Ishikawa (cell line): ENCODE measurements around the gene FAM131A.
A peak's percentile ranks its signal among the peaks of the same experiment; 100 is the strongest.

Experiments
- EGR1 ChIP-seq: IDR thresholded peaks from 2 replicates; pipeline ENCODE4 v1.6.1; 2012
- EP300 ChIP-seq: IDR thresholded peaks from 2 replicates; pipeline ENCODE4 v1.6.1; 2012; ENCODE audit warnings: borderline replicate concordance
- TEAD4 ChIP-seq: IDR thresholded peaks from 2 replicates; pipeline ENCODE4 v1.6.1; 2012
- TF ChIP-seq, protein P1 (sequence below): IDR thresholded peaks from 2 replicates; pipeline ENCODE4 v1.6.1; 2012

DNA sequence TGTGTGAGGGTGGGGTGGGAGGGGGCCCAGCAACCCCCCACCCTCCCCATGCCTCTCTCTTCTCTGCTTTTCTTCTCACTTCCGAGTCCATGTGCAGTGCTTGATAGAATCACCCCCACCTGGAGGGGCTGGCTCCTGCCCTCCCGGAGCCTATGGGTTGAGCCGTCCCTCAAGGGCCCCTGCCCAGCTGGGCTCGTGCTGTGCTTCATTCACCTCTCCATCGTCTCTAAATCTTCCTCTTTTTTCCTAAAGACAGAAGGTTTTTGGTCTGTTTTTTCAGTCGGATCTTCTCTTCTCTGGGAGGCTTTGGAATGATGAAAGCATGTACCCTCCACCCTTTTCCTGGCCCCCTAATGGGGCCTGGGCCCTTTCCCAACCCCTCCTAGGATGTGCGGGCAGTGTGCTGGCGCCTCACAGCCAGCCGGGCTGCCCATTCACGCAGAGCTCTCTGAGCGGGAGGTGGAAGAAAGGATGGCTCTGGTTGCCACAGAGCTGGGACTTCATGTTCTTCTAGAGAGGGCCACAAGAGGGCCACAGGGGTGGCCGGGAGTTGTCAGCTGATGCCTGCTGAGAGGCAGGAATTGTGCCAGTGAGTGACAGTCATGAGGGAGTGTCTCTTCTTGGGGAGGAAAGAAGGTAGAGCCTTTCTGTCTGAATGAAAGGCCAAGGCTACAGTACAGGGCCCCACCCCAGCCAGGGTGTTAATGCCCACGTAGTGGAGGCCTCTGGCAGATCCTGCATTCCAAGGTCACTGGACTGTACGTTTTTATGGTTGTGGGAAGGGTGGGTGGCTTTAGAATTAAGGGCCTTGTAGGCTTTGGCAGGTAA lies 8.1 kb downstream of the FAM131A start:
- TF ChIP-seq TEAD4 (peak; percentile 91), EGR1 (no peak), EP300 (peak; percentile 22; the same call in 1 of the 2 replicates)
- TF ChIP-seq, protein P1, sequence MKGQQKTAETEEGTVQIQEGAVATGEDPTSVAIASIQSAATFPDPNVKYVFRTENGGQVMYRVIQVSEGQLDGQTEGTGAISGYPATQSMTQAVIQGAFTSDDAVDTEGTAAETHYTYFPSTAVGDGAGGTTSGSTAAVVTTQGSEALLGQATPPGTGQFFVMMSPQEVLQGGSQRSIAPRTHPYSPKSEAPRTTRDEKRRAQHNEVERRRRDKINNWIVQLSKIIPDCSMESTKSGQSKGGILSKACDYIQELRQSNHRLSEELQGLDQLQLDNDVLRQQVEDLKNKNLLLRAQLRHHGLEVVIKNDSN: peak; percentile 87
